PC-9 (cell line): ENCODE data around the gene NPC2.

Experiments used
- CTCF ChIP-seq: fragments of 200-600 bp; sonication (generic); conservative IDR thresholded peaks from 2 replicates; pipeline ENCODE4 v1.6.1; 2017; ENCODE audit warnings: mixed run types, antibody characterized with exemption, mild to moderate bottlenecking, moderate library complexity
- EZH2 ChIP-seq: fragments of 200-600 bp; sonication (generic); IDR thresholded peaks from 2 replicates; pipeline ENCODE4 v1.8.0; 2017; ENCODE audit warnings: antibody characterized with exemption, low read depth

DNA sequence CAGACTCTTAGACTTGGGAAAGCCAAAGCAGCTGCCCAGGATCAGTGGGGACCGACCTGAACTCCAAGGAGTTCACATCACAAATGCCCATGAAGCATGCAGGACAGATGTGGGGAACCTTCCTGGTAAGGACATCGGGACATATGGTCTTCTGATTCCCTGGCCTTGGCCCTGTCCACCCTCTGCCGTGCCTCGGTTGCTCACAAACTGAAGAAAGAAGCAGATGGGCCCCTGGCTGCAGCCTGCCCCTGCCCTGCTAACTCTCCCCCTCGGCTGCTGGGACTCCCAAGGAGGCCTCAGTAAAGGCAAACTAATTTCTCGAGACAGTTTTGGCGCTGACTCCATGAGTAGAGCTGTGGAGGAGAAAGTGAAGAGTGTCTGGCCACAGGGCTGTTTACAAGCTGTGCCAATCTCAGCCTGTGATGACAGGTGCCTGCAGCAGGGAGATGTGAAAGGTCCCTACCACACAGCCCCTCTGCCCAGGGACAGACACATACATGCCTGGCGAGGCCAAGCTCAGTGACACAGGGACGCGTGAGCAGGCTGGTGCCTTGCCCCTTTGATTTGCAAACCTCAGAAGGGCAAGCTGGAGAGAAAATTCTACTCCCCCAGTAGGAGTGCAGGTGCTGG is 49.1 kb upstream of the NPC2 start:
- TF ChIP-seq CTCF (no peak), EZH2 (no peak)
